Measurements from ENCODE around the gene PYDC2. TPM values are rescaled to one million over a fixed set of nuclear protein-coding genes. Genes with fewer than 3 reads are reported as not detected.

Gene PYDC2
- total and polyA plus RNA-seq, 7 donors: not detected

Other genes with a start within 250 kb of the PYDC2 start
- 10 to 100 TPM; 27.6 to 41.5 (median 33.3) TPM for gene CCDC50, start 131.8 kb upstream of the PYDC2 start, total RNA-seq
- gene CCDC50, start 131.8 kb upstream of the PYDC2 start, polyA plus RNA-seq: 10 to 100 TPM; 15.4 to 24.0 (median 17.7) TPM
- gene UTS2B, start 130.6 kb upstream of the PYDC2 start, total RNA-seq: under 1 TPM in 1 of 4 donors, not detected in 3; 0.22 TPM
- under 1 TPM; 0.03 to 0.06 (median 0.05) TPM for gene UTS2B, start 130.6 kb upstream of the PYDC2 start, polyA plus RNA-seq